GM12891 (cell line): ENCODE data around the gene NPHP4.

Experiments
- POLR2A ChIP-seq: IDR thresholded peaks from 2 replicates; pipeline ENCODE4 v1.6.1; 2011; ENCODE audit warnings: low read depth, low read length, control low read depth
- TAF1 ChIP-seq: IDR thresholded peaks from 2 replicates; pipeline ENCODE4 v1.6.1; 2011; ENCODE audit warnings: low read depth, low read length, control low read depth

- TF ChIP-seq TAF1 = no peak
- no peak for TF ChIP-seq POLR2A
Observed at GRCh38 chr1:5948681-5949005, 43.6 kb downstream of the NPHP4 start.
